ENCODE data around the gene CREB3.

CREB3 gene

DNA sequence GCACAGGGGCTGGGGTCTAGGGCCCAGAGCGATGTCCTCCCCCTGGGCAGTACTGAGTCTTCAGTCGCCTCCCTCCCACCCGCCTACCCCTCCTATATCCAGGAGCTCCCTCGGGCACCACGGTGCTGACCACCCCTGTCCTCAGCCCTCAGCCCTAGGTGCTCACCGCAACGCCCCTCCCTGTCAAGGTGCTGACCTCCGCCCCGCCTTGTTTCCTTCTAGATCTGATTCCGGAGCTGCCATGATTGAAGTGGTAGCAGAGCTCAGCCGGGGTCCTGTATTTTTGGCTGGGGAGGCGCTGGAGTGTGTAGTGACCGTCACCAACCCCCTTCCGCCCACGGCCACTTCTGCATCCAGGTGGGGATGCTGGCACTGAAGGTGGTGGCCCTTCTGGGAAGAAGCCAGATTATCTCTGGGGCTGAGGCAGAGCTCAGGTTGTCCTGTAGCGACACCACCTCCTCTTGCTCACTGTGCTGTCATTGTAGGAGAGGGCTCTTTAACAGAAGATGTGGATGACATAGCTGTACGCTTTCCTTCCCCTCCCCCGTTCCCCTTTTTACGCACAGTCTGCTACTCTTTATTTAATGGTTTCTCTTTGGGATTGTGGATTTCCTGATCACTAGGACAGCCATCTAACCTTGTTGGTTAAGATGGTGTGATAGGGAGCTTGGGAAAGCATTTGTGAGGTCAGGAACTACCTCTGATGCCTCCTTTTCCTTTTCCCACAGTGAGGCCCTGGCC lies 17.2 kb downstream of the CREB3 start:
- DNase-seq (ENCODE audit: low read depth), result no peak

DNA sequence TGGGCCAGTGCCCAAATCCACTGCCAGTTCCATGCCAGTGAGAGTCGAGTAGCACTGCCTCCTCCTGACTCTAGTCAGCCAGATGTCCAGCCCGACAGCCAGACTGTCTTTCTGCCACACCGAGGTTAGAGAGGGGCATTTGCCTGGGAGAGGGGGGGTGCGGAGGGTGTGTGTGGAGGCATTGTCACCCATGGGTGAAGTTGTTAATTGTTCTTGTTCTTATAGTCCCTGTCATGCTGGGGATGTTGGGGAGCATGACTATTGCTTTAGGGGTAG lies 17.7 kb downstream of the CREB3 start:
- no peak for DNase-seq (ENCODE audit: low read depth)

DNA sequence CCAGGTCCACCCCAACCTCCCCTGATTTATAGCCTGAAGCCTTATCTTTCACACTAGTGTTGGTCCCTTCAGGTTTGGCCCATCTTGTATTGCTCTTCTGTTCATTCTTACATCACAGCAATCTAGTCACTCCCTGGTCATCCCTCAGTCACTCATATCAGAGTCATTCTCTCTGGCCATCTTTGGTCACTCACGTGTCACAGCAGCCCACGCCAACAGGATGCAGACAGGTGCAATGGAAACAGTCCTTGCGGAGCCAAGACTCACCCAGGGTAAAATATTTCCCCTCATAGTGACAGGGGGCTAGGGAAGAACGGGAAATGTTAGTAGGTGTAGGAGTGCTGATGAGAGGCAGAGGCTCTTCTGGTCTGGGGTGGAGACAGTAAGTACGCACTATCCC lies 21.0 kb downstream of the CREB3 start:
- DNase-seq (ENCODE audit: low read depth), result no peak

DNA sequence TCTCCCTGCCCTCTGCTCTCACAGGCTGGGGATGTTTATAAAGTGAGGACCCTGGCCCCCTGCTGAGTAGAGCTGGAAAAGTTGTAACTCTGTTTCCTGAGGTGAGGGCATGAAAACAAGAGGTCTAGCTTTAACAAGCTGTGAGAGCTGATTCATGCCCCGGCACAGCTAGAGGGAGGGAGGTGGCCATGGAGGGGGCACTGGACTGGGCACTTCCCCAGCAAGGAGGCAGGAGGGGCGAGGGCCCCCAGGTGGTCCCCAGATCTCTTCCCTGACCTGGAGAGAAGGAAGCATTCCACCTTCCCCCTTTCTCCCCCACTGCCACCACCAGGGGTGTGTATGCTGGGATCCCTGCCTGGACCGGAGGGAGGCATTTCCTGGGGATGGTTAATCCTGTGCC lies 21.8 kb downstream of the CREB3 start, which contains the start of gene MSMP:
MSMP (minus strand) TSS at position 13 of the 400 bp plus-strand sequence. CDS start 147 bp downstream, outside the sequence.
- no peak for DNase-seq (ENCODE audit: low read depth)

DNA sequence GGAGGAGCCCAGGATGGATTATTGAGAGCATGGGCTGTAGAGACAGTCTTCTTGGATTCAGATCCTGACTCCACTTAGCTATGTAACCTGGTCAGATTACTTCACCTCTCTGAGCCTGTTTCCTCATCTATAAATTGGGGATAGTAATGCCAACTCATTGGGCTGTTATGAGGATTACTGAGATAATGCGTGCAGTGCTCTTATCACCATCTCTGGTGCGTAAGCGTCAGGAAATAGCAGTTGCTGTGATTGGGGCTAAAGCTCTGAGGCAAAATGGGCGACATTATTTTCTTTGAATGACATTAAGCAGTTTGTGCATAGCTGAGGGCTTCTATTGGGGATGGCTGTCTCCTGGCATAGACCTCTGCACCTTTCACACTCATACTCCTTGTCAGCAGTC lies 22.6 kb downstream of the CREB3 start:
- DNase-seq (ENCODE audit: low read depth), result no peak

DNA sequence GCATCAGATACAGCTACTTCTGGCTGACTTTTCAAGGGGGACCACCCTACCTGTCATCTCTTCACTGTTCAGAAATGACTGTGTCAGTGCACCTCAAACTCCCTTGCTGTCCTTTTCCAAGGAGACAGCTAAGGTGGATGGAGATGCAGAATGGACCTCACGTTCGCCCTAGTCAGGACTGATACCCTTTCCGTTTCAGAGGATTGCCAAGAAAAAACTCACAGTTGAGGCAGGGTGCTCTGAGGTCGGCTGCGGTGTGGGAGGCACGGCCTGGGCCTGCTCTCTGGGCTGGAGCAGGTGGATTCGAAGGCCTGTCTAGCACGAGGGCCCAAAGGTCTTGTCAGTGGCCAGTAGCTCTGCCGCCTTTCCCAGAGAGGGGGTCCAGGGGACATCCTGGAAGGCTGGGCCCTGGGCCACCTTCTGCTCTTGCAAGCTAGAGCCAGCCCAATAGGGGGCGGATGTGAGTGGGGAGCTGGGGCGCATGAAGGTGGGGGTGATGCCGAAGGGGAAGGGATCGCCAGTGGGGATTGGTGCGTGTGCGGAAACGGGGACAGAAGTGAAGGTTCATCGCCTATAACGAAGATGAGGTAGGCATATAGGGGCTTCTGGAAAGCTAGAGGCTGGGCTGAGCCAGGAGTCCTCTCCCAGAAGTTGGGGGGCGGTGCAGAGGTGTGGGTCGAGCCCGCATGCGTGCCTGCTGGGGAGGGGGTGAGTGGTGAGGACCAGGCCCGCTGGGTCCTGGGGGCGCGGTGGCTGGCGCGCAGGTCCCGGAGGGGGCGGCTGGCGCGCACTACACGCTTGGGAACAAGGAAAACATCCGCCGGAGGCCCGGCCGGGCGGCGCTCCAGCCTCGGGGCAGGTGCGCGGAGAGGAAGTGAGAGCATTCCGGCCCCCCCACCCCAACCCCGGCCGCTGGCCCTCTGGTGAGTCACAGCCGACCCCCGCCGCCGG lies 24.1 kb downstream of the CREB3 start:
- no peak for DNase-seq (ENCODE audit: low read depth)

DNA sequence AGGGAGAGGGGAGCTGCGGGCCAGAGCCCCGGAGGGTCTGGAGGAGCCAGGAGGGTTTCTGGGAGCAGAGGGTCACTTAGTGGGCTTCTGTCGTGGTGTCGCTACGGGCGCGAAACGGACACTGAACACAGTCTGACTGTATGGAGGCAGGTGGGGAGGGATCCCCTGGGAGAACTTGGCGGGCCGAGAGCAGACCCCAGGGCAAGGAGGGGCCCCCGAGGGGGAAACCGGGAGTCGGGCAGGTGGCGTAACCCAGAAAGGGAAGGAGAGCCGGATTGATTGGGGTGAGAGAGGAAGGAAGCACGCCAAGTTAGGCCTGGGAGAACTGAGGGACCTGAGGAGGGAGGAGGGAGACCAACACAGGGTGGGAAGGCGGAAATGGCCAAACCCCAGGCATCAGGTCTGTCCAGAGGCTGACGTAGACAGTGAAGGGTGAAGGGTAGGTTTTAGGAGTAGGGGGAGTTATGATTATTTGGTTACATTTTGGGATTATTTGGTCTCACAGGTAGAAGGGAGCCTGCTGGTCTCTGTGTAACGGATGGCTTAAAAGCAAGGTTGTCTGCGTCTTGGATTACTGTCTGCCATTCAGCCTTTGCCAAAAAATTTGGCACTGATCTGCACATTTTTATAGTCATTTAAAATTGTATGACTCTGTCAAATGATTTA lies 24.9 kb downstream of the CREB3 start:
- DNase-seq (ENCODE audit: low read depth), result no peak

DNA sequence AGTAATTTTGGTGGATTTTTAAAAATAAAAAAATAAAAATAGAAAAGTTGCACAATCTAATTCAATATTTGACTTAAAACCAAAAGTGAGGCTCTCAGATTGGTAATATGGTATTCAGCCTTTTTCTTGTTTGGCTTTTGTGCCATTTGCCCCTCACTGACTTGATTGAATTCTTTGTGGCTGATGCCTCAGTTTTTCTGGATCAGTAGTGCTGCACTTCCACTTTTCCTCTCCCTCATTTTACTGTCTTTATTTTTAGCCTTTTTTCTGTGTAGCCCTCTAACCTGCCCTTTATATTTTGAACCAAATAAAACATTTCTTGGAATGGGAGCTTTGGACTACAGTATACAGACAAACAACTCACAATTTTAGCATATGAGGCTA lies 25.4 kb downstream of the CREB3 start:
- peak; percentile 19 for DNase-seq (ENCODE audit: low read depth)

DNA sequence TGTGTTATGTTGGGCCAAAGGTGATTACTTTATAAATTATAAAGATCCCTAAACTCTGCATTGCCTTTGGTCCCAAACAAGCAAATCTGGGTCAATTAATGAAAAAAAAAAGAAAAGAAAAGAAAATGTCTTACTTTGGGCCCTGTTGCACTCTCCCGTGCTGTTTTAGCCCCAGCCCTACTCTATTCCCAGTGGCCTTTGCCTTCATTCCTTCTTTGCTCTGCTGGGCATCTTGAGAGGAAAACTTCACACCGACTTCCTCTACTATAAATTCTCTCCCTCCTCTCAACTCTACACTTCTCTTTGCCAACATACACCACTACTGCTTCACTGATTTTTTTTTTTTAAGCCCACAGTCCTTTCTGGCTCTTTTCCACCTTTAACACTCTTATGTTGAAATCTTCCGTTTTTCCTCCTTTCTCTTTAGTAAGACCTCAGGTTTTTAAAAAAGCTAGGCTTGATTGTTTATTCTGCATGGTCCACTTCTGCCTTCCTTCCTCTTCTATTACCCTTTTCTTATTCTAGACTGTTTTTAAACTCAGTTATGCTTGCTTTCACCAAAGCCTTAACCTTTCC lies 26.1 kb downstream of the CREB3 start:
- DNase-seq (ENCODE audit: low read depth), result peak; percentile 31

DNA sequence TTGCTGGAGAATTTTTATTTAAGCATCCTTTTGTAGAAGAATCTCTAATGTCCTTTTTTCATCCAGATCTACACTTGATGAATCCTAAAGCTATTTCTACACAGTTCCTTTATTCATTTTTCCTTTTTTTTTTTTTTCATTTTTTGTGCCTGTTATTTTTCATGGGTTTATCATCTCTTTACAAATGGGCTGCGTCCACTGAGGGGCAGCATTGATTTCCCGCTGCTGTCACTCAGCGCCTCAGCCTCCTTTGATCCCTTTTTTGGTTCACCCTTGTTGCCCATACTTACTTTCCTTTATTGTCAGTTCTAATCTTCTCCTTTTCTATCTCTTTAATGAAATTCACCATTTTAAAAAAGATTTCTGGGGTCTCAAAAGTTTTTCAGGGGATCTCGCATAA lies 27.3 kb downstream of the CREB3 start:
- DNase-seq (ENCODE audit: low read depth), result no peak

DNA sequence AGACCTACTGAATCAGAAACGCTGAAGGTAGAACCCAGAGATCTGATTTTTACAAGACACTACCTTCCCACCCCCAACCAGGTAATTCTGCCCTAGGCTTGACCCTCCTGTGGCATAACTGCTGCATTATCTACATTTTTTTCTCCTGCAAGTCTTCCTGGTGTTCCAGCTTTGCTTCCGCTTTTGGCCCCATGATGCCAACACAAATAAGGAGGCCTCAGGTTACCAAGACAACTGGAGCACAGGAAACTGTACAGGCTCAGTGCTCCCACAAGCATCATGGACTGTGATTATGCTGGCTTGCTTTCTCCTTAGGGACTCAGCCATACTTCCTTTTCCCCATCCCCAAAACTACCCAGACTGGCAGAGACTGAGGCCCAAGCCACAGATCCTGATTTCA lies 28.2 kb downstream of the CREB3 start:
- peak; percentile 45 for DNase-seq (ENCODE audit: low read depth)

DNA sequence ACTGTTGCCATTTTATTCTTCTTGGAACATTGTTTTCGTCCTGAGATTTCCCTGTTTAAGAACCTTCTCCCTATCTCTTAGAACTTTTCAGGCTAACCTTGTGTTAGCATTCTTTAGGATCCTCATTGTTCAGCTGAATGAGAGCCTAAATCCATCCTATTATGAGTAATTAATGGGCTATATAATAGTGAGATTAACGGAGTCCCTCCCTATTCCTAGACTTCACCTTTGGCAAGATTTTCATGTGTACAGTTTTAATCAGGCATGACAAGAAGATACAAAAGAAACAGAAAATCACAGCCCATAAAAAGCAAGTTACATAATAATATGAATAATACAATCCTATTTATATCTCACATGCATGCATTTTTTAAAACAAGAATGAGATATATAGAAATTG lies 30.7 kb downstream of the CREB3 start:
- DNase-seq (ENCODE audit: low read depth), result no peak

DNA sequence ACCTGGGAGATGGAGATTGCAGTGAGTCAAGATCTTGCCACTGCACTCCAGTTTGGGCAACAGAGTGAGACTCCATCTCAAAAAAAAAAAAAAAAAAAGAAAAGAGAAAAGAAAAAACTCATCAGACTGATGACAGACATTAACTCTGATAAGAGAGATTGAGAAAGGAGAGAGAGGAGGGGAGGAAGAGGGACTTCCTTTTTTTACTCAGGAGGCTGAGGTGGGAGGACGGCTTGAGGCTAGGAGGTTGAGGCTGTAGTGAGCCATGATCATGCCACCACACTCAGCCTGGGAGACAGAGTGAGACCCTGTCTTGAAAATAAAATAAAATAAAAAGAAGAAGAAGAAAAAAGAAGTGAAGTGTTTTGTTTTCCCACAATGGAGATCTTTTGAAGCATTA lies 31.3 kb downstream of the CREB3 start:
- DNase-seq (ENCODE audit: low read depth), result no peak

DNA sequence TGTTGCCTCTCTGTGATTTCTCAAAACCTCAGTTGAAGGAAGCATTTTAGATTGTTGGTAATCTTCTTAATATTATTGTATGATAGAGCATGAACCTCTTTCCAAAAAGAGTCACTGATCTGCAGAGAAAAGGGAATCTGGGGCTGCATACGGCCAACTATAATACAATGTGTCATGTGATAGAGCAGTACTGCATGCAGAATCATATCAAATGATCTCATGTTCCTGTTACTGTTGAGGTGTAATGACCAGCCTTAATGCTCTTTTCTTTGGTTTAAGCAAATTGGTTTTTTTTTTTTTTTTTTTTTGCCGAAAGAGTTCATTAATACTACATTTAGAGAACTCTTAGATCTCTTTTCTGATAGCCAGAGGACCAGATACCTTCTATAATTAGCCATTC lies 34.5 kb downstream of the CREB3 start:
- no peak for DNase-seq (ENCODE audit: low read depth)

DNA sequence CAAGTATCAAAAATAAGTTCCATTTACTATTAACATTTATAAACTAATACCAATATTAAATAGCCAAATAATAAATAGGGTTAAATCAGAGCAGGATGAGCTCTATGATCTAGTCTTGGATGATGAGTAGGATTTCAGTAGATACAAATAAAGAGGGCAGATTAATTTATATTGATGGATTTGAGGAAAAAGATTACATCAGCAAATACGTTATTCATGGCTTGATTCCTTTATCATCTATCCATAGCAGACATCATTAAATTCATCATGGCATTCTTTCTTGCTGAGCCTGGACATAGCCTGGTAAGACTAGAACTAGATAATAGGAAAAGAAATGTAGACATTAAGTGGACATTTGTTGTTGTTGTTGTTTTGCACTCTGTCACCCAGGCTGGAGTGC lies 35.0 kb downstream of the CREB3 start:
- DNase-seq (ENCODE audit: low read depth), result no peak

DNA sequence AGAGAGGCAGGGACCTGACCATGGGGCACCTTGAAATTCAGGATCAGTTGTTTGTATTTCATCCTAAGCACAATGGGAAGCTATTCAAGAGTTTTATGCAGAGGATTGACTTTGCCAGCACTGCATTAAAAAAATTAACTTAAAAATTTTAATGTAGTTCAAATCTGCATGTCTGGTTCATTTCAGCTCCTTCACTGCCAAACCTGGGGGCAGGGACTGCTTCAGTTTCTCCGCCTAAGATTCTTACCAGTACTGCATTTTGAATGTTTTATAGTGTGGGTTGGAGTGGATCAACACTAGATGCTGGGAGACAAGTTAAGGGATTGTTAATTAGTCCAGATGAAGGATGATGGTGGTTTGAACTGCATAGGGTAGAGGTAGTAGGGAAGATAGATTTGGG lies 37.3 kb downstream of the CREB3 start:
- no peak for DNase-seq (ENCODE audit: low read depth)

DNA sequence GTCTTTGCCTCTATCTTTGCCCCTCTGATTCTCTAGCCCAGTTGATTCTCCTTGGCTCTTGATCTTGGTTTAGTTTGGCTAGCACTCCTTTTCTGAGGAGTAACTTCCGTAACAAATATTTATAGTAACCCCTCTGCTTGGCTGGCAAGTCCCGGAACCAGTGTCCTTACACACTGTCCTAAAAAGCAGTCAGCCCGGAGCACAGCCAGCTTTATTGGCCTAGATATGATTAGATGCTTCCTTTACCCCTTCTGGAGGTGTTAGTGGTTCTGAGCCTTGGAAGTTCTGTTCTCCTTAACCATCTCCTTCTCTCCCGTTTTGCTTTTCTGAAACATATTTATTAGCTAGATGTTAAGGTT lies 38.6 kb downstream of the CREB3 start:
- DNase-seq (ENCODE audit: low read depth), result no peak

DNA sequence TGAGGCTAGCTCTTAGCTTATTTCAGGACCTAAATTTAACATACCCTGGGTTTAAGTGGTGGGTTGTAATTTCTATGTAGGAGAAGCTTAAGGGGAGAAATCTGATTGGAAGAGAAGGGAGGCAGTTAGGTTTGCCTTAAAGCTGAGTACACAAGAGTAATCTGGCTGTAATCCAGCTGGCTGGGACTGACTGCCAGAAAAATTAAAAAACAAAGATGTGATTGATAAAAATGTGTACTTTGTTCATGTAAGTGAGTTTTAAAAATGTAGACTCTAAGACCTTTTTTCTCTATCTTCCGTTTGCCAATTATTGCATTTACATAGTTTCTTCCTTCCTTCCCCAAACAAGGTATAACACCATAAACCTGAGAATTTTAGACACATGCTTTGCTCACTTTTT lies 39.1 kb downstream of the CREB3 start:
- no peak for DNase-seq (ENCODE audit: low read depth)

DNA sequence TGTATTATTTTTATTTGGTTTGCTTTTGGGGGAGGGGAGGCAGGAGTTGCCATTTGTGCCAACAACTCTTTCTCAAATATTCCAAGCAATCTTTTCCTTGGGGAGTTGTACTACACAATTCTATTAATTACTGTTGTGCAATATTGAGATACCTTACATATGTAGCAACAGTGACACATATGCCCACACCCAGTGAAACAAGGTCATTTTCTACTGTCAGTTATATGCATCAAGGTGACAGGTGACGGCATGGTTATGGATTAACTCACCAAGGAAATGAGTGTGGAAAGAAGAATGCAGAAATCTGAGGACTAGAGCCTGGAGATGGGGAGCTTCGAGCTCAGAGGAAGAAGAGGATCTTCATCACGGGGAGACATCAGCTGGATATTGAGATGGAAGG lies 39.5 kb downstream of the CREB3 start:
- DNase-seq (ENCODE audit: low read depth), result no peak

DNA sequence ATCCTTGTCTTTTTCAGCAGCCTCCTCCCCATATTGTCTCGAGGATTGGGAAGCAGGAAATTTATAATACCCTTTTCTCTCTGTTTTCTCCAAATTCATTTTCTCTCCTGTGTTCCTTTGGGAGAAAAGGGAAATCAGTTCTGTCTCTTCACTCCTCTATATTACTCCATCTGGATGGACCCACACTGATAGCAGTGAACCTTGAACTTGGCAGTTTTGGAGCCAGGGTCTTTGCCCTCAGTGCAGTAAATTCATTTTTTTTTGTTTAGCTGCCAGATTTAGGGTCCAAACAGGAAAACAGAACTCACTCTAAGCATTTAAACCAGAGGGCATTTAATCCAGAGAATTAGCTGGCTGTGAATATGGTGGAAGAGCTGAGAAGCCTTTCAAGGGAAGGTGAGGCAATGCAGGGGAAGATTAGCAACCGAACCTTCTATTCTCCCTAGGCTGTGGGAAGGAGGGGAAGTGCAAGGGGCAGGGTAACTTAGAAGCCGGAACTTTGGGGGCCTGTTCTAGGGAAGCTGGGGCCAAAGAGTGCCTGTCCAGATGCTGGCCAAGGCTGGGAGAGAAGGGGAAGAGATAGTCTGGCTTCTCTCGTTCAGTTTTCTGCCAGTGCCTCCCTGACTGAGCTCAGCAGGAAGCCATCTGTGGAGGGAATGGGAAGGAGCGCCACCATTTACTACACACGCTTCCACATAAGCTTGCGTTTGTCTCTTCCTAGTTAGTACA lies 42.6 kb downstream of the CREB3 start:
- DNase-seq (ENCODE audit: low read depth), result no peak

DNA sequence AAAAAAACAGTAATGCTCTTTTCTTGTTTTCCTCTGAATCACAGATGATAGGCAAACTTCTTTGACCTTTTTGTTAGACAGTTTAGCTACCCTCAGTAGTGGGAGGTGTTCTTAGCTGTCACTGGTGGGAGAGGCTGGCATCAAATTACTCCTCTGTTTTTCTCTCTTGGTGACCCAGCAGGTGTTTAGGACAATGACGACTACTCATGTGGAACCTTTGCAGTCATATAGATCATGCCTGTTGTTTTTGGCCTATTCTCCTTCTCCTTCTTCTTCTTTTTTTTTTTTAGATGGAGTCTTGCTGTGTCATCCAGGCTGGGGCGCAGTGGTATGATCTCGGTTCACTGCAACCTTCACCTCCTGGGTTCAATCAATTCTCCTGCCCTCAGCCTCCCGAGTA lies 43.6 kb downstream of the CREB3 start:
- no peak for DNase-seq (ENCODE audit: low read depth)

DNA sequence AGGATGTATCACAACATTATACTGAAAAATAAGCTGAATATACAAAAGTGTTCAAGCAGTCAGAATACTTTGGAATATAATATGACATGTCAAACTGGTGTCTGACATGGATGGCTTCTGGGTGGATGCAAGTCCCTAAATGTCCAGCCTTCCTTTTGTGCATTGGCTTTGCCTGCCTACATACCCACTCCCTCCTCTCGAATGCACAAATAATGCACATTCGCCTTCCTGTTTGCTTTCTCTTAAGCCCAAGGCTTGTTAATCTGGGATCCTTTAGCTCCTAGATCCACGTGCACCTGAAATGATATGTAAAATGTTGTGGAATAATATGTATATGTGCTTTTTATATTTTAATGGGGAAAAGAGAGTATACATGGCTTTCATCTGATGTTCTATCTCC lies 46.0 kb downstream of the CREB3 start:
- no peak for DNase-seq (ENCODE audit: low read depth)
